Lower leg skin (tissue), 4 donors: ENCODE measurements around the gene SLC9A9. TPM values are rescaled to one million over a fixed set of nuclear protein-coding genes. Genes with fewer than 3 reads are reported as not detected.

Experiments used
- DNase-seq, 2 donors: peaks; one replicate each; pipeline ENCODE4 v3.0.0-alpha.2; 2019; ENCODE audit warnings: low spot score in 2 of 2
- H3K4me3 ChIP-seq: fragments of 200-600 bp; sonication (generic); 2 replicates; pipeline ENCODE4 v1.5.1; 2017; ENCODE audit warnings: mild to moderate bottlenecking, low read depth; ENCODE audit not compliant: poor library complexity, severe bottlenecking
- CTCF ChIP-seq, 3 donors: fragments of 450-650 bp; IDR thresholded peaks; one replicate each; pipeline ENCODE4 v1.5.1; 2016; ENCODE audit warnings: antibody characterized with exemption in 3 of 3, mild to moderate bottlenecking in 3 of 3, moderate library complexity in 2 of 3
- POLR2A ChIP-seq, 2 donors: fragments of 450-650 bp; IDR thresholded peaks; one replicate each; pipeline ENCODE4 v1.6.1; 2016 to 2017; ENCODE audit warnings: antibody characterized with exemption in 2 of 2, mild to moderate bottlenecking in 1 of 2, moderate library complexity in 1 of 2
- WGBS, 2 donors: methylation state at CpG; one replicate each; pipeline ENCODE4 v1.1.5; 2018; 5-methylcytosine and 5-hydroxymethylcytosine counted together
- intact Hi-C: fragments of 100-400 bp; cut with DNase I; formaldehyde crosslinking; loops from one replicate; pipeline ENCODE4 v1.15.0; 2023; ENCODE audit warnings: low total_unique reads
- total RNA-seq, 4 donors: library from RNA; depleted of rRNA; stranded (reverse); fragments of >200 nt; gene quantifications; one replicate each; pipeline ENCODE4 v1.1.0, GENCODE V29; 2016

Gene SLC9A9
- total RNA-seq, 4 donors from 2014 or later = 14.6 to 40.8 (median 23.7) TPM

GRCh38 chr3:143506190-143506589 lies 342.1 kb downstream of the SLC9A9 start:
- no peak for DNase-seq
- intact Hi-C loops = no loop called here
- TF ChIP-seq CTCF (IDR thresholded peaks at IDR 0.05) (no peak), POLR2A (IDR thresholded peaks at IDR 0.05) (no peak)
- H3K4me3 ChIP-seq = no peak overlapping the region

GRCh38 chr3:143503325-143503885 lies 344.9 kb downstream of the SLC9A9 start:
- TF ChIP-seq POLR2A (IDR thresholded peaks at IDR 0.05) (no peak), CTCF (IDR thresholded peaks at IDR 0.05) (no peak)
- intact Hi-C loops = no loop called here
- 94 to 96% methylated on average over 4 of the region's 4 CpGs for WGBS, 2 donors
- DNase-seq = no peak
- no peak overlapping the region for H3K4me3 ChIP-seq

GRCh38 chr3:143502081-143502480 lies 346.2 kb downstream of the SLC9A9 start:
- intact Hi-C loops = no loop called here
- no peak overlapping the region for H3K4me3 ChIP-seq
- TF ChIP-seq POLR2A (IDR thresholded peaks at IDR 0.05) (no peak), CTCF (IDR thresholded peaks at IDR 0.05) (no peak)
- DNase-seq = no peak
- WGBS, 2 donors = 73 to 79% methylated on average over 3 of the region's 3 CpGs

- no peak for DNase-seq
- H3K4me3 ChIP-seq = no peak overlapping the region
- TF ChIP-seq POLR2A (IDR thresholded peaks at IDR 0.05) (no peak), CTCF (IDR thresholded peaks at IDR 0.05) (no peak)
- WGBS, 2 donors = 96 to 98% methylated on average over 3 of the region's 3 CpGs
- intact Hi-C loops = no loop called here
Measured at GRCh38 chr3:143497382-143497781, 350.9 kb downstream of the SLC9A9 start.

- WGBS, 2 donors = 52 to 55% methylated on average over 1 of the region's 1 CpG
- TF ChIP-seq CTCF (IDR thresholded peaks at IDR 0.05) (no peak), POLR2A (IDR thresholded peaks at IDR 0.05) (no peak)
- no peak overlapping the region for H3K4me3 ChIP-seq
- intact Hi-C loops = no loop called here
- no peak for DNase-seq
Measured at GRCh38 chr3:143496191-143496590, 352.1 kb downstream of the SLC9A9 start.

GRCh38 chr3:143495527-143495926 lies 352.7 kb downstream of the SLC9A9 start:
- no peak overlapping the region for H3K4me3 ChIP-seq
- no peak for DNase-seq
- WGBS, 2 donors = 72 to 79% methylated on average over 2 of the region's 2 CpGs
- TF ChIP-seq POLR2A (IDR thresholded peaks at IDR 0.05) (no peak), CTCF (IDR thresholded peaks at IDR 0.05) (no peak)
- intact Hi-C loops = no loop called here
